ENCODE measurements around the gene POLR3B. TPM values are rescaled to one million over a fixed set of nuclear protein-coding genes. Genes with fewer than 3 reads are reported as not detected.

Gene POLR3B
- total and polyA plus RNA-seq, 4 donors = 5.4 to 12.2 (median 7.0) TPM

DNA sequence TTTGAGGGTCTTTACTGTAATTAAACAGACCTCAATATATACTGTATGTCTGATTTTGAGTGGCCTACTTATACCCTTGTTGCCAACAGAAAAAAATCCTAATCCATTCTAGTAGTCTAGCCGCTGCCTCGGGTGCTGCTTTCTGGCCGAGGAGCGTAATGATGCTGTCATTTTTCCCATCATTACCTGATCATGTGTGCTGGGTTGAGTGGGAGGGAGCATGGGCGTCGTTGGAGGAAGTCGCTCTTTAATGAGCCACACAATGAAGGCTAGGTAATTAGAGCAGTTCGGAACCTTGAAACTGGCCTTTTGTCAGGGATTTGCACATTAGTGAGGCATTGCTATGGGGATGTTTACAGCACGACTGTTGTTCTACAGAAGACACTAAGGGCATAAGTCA is 149.1 kb downstream of the POLR3B start:
- Histone ChIP-seq H3K9me3 (ENCODE audit: control insufficient read depth in 4 of 4, low read length in 3 of 4) (no peaks in the 10 kb centered on the region), H3K4me1 (ENCODE audit: control insufficient read depth in 4 of 4, insufficient read depth in 4 of 4, low read length in 3 of 4) (no peaks in the 10 kb centered on the region), H3K4me3 (ENCODE audit: low read depth in 1 of 3, low read length in 3 of 3) (no peak overlapping the region), H3K27me3 (ENCODE audit: control insufficient read depth in 4 of 4, insufficient read depth in 4 of 4, low read length in 3 of 4) (no peaks in the 10 kb centered on the region), H3K9ac (ENCODE audit: low read depth in 1 of 2, low read length in 2 of 2) (no peak overlapping the region), H3K27ac (ENCODE audit: low read depth in 1 of 2, low read length in 2 of 2) (no peak overlapping the region), H3K36me3 (ENCODE audit: control insufficient read depth in 4 of 4, insufficient read depth in 3 of 4, low read depth in 1 of 4, low read length in 3 of 4) (peaks cover 0 to 37% (median 21%) of the 10 kb centered on the region in 4 donors)
- no peak for DNase-seq (ENCODE audit: low spot score)
- TF ChIP-seq RXRA (IDR thresholded peaks at IDR 0.05) (no peak), GABPA (IDR thresholded peaks at IDR 0.05 in 1 of 2, conservative IDR thresholded peaks at IDR 0.05 in 1 of 2) (no peak), RAD21 (IDR thresholded peaks at IDR 0.05) (no peak)
- WGBS = 91% methylated on average over 9 of the region's 9 CpGs

DNA sequence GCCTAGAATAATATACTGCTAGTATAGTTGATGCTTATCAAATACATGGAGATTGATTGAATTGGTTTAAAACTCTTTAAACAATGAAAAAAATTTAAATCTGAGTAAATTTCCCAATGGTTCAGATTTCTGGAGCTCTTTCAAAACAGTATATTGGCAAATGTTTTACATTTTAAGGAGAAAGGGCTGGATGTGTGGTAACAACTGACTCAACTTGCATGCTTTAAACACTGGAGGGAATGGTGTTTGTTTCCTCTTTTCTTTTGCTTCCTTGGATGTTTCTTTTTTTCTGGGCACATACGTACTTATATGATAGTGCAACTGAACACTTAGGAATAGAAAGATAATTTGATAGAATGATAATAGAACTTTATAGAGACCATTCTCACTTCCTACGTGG is 151.4 kb downstream of the POLR3B start:
- TF ChIP-seq NR2F2 (IDR thresholded peaks at IDR 0.05) = no peak
- TF ChIP-seq, protein P1, sequence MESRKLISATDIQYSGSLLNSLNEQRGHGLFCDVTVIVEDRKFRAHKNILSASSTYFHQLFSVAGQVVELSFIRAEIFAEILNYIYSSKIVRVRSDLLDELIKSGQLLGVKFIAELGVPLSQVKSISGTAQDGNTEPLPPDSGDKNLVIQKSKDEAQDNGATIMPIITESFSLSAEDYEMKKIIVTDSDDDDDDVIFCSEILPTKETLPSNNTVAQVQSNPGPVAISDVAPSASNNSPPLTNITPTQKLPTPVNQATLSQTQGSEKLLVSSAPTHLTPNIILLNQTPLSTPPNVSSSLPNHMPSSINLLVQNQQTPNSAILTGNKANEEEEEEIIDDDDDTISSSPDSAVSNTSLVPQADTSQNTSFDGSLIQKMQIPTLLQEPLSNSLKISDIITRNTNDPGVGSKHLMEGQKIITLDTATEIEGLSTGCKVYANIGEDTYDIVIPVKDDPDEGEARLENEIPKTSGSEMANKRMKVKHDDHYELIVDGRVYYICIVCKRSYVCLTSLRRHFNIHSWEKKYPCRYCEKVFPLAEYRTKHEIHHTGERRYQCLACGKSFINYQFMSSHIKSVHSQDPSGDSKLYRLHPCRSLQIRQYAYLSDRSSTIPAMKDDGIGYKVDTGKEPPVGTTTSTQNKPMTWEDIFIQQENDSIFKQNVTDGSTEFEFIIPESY (IDR thresholded peaks at IDR 0.05) = no peak
- no peak for TF ChIP-seq JUND (IDR thresholded peaks at IDR 0.05)
- Histone ChIP-seq H3K4me1 (ENCODE audit: control insufficient read depth in 4 of 4, insufficient read depth in 4 of 4, low read length in 3 of 4) (no peaks in the 10 kb centered on the region), H3K27me3 (ENCODE audit: control insufficient read depth in 4 of 4, insufficient read depth in 4 of 4, low read length in 3 of 4) (no peaks in the 10 kb centered on the region), H3K36me3 (ENCODE audit: control insufficient read depth in 4 of 4, insufficient read depth in 3 of 4, low read depth in 1 of 4, low read length in 3 of 4) (peaks cover 0 to 27% (median 18%) of the 10 kb centered on the region in 4 donors), H3K9me3 (ENCODE audit: control insufficient read depth in 4 of 4, low read length in 3 of 4) (no peaks in the 10 kb centered on the region), H3K27ac (ENCODE audit: low read depth in 1 of 2, low read length in 2 of 2) (no peak overlapping the region), H3K4me3 (ENCODE audit: low read depth in 1 of 3, low read length in 3 of 3) (no peak overlapping the region), H3K9ac (ENCODE audit: low read depth in 1 of 2, low read length in 2 of 2) (no peak overlapping the region)
- WGBS = 94% methylated on average over 2 of the region's 2 CpGs
- DNase-seq (ENCODE audit: low spot score) = no peak

DNA sequence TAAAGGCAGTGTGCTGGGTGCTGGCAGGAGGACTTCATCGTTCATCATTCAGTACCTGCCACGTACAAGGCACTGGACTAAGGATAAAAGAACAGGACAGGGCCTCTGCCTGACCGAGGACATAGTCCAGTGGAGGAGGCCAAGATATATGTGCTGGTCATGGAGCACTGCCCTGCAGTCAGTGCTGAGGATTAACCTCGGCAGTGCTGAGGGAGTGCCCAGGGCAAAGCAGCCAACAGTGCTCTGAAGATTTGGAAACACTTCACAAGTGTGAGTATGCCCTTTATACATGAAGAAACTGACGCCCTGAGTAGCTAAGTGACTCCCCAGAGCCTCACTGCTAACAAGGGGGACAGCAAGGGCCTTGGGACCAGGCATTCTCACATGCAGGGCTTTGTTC is 153.8 kb downstream of the POLR3B start:
- Histone ChIP-seq H3K27me3 (ENCODE audit: control insufficient read depth in 4 of 4, insufficient read depth in 4 of 4, low read length in 3 of 4) (no peaks in the 10 kb centered on the region), H3K27ac (ENCODE audit: low read depth in 1 of 2, low read length in 2 of 2) (no peak overlapping the region), H3K4me1 (ENCODE audit: control insufficient read depth in 4 of 4, insufficient read depth in 4 of 4, low read length in 3 of 4) (no peaks in the 10 kb centered on the region), H3K4me3 (ENCODE audit: low read depth in 1 of 3, low read length in 3 of 3) (no peak overlapping the region), H3K9me3 (ENCODE audit: control insufficient read depth in 4 of 4, low read length in 3 of 4) (no peaks in the 10 kb centered on the region), H3K36me3 (ENCODE audit: control insufficient read depth in 4 of 4, insufficient read depth in 3 of 4, low read depth in 1 of 4, low read length in 3 of 4) (peaks cover 0 to 18% (median 7%) of the 10 kb centered on the region in 4 donors), H3K9ac (ENCODE audit: low read depth in 1 of 2, low read length in 2 of 2) (no peak overlapping the region)
- no peak for DNase-seq (ENCODE audit: low spot score)
- WGBS = 86% methylated on average over 5 of the region's 5 CpGs
- no peak for TF ChIP-seq JUND (IDR thresholded peaks at IDR 0.05)
- TF ChIP-seq, protein P2, sequence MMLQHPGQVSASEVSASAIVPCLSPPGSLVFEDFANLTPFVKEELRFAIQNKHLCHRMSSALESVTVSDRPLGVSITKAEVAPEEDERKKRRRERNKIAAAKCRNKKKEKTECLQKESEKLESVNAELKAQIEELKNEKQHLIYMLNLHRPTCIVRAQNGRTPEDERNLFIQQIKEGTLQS (IDR thresholded peaks at IDR 0.05) = no peak
- TF ChIP-seq, protein P3, sequence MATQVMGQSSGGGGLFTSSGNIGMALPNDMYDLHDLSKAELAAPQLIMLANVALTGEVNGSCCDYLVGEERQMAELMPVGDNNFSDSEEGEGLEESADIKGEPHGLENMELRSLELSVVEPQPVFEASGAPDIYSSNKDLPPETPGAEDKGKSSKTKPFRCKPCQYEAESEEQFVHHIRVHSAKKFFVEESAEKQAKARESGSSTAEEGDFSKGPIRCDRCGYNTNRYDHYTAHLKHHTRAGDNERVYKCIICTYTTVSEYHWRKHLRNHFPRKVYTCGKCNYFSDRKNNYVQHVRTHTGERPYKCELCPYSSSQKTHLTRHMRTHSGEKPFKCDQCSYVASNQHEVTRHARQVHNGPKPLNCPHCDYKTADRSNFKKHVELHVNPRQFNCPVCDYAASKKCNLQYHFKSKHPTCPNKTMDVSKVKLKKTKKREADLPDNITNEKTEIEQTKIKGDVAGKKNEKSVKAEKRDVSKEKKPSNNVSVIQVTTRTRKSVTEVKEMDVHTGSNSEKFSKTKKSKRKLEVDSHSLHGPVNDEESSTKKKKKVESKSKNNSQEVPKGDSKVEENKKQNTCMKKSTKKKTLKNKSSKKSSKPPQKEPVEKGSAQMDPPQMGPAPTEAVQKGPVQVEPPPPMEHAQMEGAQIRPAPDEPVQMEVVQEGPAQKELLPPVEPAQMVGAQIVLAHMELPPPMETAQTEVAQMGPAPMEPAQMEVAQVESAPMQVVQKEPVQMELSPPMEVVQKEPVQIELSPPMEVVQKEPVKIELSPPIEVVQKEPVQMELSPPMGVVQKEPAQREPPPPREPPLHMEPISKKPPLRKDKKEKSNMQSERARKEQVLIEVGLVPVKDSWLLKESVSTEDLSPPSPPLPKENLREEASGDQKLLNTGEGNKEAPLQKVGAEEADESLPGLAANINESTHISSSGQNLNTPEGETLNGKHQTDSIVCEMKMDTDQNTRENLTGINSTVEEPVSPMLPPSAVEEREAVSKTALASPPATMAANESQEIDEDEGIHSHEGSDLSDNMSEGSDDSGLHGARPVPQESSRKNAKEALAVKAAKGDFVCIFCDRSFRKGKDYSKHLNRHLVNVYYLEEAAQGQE (IDR thresholded peaks at IDR 0.05) = no peak
- TF ChIP-seq FOXA2 (IDR thresholded peaks at IDR 0.05) = no peak
- TF ChIP-seq HNF4A (conservative IDR thresholded peaks at IDR 0.05) = no peak
- no peak for TF ChIP-seq YY1 (IDR thresholded peaks at IDR 0.05)
- TF ChIP-seq FOXA1 (IDR thresholded peaks at IDR 0.05) = no peak

All from liver (tissue), 9 donors.